Activated T-cell treated with anti-CD3 and anti-CD28 coated beads for 24 hours (primary cell): ENCODE results near the gene DUOXA1.

ENCODE experiments used
- DNase-seq: peaks from one replicate; pipeline ENCODE4 v3.0.0-alpha.2; 2020; ENCODE audit warnings: low read depth

The DUOXA1 gene

GRCh38 chr15:45129651-45130129 is at the start of gene DUOXA1, which contains the start of gene DUOX1:
DUOXA1 (minus strand) TSS chr15:45129879; CDS start chr15:45123014, 6,865 bp downstream.
DUOX1 (plus strand) TSS chr15:45129994; CDS start chr15:45131967, 1,973 bp downstream.
- DNase-seq, result peak; percentile 16

GRCh38 chr15:45177285-45177684 is 47.6 kb upstream of the DUOXA1 start:
- no peak for DNase-seq

GRCh38 chr15:45174577-45174976 is 44.9 kb upstream of the DUOXA1 start:
- DNase-seq, result no peak

- DNase-seq, result no peak
Measured at GRCh38 chr15:45174069-45174468, 44.4 kb upstream of the DUOXA1 start.

GRCh38 chr15:45171912-45172311 is 42.2 kb upstream of the DUOXA1 start:
- DNase-seq, result no peak

GRCh38 chr15:45169608-45170480 is 40.2 kb upstream of the DUOXA1 start:
- DNase-seq, result no peak

GRCh38 chr15:45168751-45169551 is 39.3 kb upstream of the DUOXA1 start:
- no peak for DNase-seq

- no peak for DNase-seq
Measured at GRCh38 chr15:45168286-45168685, 38.6 kb upstream of the DUOXA1 start.

- DNase-seq, result no peak
Measured at GRCh38 chr15:45167631-45168205, 38.0 kb upstream of the DUOXA1 start.

- peak; percentile 74 for DNase-seq
Measured at GRCh38 chr15:45166834-45167630, 37.4 kb upstream of the DUOXA1 start.

- DNase-seq, result no peak
Measured at GRCh38 chr15:45165536-45165935, 35.9 kb upstream of the DUOXA1 start.

- no peak for DNase-seq
Measured at GRCh38 chr15:45164914-45165313, 35.2 kb upstream of the DUOXA1 start.

GRCh38 chr15:45163508-45163856 is 33.8 kb upstream of the DUOXA1 start:
- no peak for DNase-seq

GRCh38 chr15:45162771-45163507 is 33.3 kb upstream of the DUOXA1 start:
- DNase-seq, result peak; percentile 54

- DNase-seq, result no peak
Measured at GRCh38 chr15:45161666-45162065, 32.0 kb upstream of the DUOXA1 start.

- DNase-seq, result no peak
Measured at GRCh38 chr15:45157974-45158373, 28.3 kb upstream of the DUOXA1 start.

- DNase-seq, result no peak
Measured at GRCh38 chr15:45156744-45157455, 27.2 kb upstream of the DUOXA1 start.

GRCh38 chr15:45155739-45156138 is 26.1 kb upstream of the DUOXA1 start:
- no peak for DNase-seq

GRCh38 chr15:45151998-45152828 is 22.5 kb upstream of the DUOXA1 start:
- no peak for DNase-seq
